UCSD-AML1 (cell line): ENCODE data around the gene PDE8A.

Experiments
- DNase-seq: peaks from one replicate; lab custom pipeline; 2025; ENCODE audit not compliant: unreplicated experiment; lab: John Stamatoyannopoulos, UW

The PDE8A gene

DNA sequence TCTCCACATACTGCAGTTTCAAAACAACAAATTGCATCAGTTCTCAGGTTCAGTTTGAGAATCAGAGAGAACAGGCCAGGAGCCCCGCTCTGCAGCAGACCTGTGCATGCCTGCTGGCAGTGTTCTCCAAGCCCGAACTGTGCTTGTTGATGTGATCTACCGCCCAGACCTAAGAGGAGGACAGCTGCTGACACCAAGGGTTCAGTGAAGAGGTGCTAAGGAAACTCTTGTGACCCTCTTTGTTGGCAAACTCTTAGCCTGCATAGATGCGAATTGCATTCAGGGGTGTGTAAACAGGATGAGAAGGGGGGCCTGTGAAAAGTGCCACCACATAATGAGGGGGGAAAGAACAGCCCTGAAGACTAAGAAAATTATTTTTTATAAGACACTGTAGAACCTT, 89.8 kb downstream of the PDE8A start:
- DNase-seq = no peak

DNA sequence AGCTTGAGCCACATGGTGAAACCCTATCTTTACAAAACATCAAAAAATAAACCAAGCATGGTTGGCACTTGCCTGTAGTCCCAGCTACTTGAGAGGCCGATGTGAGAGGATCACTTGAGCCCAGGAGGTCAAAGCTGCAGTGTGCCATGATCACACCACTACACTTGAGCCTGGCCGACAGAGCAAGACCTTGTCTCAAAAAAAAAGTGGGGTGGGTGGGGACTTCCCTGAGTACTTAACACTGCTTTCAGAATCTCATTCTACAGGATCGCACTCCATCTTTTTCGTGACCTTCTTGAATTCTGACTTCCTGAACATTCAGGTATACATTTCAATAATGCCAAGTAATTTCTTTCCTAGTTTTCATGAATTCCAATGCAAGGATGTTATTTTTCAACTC, 91.3 kb downstream of the PDE8A start:
- DNase-seq = no peak

DNA sequence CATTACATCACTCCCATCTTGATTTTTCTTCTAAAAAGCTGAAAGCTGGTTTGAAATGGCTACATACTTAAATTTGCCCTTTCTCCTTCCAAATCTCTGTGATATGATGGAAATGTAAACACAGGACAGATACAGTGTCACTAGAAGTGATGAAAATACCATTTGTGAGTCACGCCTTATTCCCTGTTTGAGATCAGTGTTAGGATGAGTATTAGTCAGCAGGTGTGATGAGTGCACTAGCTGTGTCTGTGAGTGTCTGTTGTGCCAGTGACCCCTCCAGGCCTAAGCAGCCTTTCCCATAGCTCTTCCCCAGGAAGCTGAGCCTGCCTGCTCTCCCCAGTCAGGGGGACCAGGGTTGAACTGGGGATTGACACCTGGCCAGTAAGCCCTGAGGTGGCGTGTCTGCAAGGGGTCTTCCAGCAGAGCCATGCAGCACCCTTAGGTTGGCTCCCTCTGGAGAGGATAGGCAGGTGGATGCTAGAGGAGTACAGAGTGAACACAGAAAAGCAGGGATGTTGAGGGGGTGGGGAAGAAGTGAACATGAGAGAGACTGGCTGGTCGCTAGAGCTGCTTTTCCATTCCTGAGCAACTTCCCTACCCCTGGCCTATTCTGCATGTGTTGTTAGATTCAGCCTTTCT, 92.0 kb downstream of the PDE8A start:
- no peak for DNase-seq

DNA sequence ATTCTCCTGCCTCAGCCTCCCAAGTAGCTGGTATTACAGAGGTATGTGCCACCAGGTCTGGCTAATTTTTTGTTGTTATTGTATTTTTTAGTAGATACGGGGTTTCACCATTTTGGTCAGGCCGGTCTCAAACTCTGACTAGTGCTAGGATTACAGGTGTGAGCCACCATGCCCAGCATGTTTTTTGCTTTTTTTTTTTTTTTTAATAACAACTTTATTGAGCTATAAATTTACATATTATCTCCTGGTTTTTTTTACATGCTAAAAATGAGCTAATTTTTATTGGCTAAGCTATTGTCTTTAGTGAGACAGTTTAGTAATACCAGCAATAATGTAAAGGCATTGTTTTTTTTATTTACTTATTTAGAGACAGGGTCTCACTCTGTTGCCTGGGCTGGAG, 105.2 kb downstream of the PDE8A start:
- DNase-seq = no peak

DNA sequence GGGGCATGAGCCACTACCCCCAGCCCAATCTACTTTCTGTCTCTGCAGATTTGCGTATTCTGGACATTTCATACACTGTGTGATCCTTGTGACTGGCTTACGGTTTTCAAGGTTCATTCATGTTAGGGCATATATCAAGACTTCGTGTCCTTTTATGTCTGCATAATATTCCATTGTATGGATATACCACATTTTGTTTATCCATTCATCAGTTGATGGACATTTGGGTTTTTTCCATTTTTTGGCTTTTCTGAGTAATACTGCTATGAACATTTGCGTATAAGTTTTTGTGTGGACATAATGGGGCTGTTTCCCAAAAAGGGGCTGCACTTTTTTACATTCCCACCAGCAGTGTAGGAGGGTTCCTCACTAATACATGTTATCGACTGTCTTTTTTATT, 106.6 kb downstream of the PDE8A start:
- no peak for DNase-seq

DNA sequence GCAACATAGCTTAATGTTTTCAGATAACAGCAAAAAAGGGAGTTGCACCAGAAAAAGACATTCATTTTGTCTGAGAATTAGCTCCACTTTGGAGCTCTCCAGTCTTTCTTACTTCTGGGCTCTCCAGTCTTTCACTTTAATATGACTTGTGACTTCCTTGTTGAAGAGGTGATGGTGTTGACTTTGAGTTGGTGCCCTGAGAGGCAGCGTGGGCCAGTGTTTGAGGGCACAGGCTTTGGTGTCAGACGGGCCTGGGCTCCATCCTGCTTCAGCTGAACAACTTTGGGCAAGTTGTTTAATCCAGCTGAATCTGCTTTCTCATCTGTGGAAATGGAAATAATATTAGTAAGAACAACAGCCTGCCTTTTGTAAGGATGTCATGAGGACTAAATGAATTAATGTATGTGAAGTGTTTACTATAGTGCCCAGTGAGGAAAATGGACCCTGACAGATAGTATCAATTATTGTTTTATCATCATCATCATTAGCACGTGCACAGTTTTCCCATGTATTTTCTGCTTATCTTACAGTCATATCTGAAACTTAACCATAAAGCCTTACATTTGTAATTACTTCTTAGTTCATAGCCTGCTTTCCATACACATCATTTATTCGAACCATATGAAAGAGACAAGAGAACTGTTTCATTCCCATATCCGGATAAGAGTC, 108.4 kb downstream of the PDE8A start:
- DNase-seq = no peak

DNA sequence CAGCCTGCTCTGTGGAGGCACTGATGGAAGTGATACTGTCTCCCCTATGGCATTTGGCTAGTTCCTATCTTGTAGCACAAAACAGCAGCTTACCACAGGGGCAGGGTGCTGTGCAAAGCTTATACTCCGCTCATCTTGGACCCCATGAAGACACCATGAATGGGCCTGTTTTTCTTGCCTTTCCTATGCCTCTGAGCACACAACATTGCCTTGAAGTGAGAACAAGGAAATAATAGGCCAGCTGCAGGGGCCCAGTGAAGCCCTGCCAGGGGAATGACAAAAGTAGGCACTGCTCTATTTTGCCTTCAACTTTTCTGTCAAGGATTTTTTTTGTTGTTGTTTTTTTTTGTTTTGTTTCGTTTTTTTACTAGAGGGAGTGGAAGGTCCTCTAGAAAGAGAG, 110.3 kb downstream of the PDE8A start:
- DNase-seq = no peak

DNA sequence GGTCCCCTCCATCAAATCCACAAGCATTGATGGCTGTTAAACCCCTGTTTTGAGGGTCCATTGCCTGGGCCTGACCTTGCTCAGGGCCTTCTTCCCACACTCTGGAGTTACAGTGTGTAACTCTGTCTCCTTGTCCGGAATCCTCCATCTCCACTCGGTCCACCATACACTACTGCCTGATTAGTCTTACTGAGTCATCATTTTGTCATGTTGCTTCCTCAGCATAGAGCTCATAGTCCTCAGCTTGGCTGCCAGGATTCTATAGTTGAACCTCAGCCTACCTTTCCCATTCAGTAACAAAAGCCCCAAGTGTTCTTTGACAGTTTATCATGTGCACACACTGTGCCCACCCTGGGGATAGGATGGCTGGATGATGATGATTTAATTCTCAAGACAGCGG, 113.0 kb downstream of the PDE8A start:
- no peak for DNase-seq

DNA sequence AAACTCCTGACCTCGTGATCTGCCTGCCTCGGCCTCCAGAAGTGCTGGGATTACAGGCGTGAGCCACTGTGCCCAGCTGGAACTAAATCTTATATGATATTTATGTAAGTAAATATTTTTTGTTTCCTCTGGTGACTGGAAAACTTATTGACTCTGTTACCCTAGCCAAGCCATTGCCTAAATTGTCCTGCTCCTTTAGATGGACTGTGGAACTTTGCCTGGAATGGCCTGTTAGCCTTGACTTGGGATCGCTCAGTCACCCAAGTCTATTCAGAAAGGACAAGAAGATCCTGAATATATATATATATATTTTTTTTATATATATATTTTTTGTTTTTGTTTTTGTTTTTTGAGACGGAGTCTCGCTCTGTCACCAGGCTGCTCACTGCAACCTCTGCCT, 113.9 kb downstream of the PDE8A start:
- DNase-seq = no peak

DNA sequence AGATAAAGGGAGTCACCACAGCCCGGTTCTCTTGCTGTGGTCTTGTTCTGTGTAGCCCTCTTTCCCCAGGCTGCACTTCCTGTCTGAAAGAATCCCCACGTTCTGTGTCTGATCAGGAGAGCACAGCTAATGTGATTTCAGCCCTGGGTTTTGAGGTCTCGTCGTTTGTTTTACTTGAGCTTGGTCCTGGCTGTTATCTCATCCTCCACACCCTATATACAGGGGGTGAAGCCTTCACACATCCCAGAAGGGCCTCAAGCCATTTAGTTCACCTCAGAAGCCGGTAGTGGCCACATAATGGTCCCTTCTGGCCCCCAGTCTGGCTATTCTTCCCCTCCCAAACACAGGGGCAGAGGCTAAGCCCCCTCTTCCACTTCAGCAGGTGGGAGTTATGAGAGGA, 115.6 kb downstream of the PDE8A start:
- DNase-seq = no peak

DNA sequence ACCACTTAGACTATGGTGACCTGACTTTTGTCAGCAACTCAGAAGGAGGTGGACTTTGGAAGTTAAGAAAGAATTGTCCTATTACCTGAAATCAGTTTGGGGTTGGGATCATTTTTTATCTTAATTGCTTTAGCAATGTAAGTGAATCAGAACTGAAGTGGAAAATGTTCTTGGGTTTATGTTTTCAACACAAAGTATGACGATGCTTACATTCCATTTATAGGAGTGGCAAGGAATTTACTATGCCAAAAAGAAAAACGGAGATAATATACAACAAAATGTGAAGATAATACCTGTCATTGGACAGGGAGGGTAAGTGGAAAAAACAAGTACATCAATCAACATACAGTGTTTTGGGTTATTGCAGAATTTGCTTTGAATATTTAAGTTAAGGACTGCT, 116.1 kb downstream of the PDE8A start:
- DNase-seq = no peak

DNA sequence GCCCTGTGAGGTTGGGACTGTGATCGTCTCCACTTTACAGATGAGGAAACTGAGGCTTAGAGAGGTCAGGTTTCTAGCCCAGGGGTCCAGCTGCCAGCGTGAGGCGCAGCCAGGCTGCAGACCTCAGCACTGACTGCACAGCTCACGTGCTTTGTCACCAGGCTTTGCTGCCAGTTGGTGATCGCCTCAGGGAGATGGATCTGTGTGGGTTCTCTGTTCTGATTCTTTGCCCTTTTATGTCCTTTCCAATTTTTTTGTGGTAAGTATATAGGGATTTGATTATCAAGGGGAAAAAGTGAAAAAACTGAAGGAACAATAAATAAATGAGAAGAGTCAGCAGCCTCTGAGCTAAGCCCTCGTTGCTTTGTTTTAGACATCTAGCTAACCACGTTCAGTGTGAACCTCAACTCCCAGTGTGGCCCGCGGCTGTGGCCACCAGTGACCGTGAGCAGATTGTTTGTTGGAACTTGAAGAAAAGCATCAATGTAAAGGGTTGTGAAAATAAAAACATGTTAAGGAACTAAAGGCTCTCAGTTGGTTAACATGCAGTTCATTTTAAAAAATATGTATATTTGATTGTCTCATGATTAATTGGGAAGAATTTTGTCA, 117.6 kb downstream of the PDE8A start:
- no peak for DNase-seq

DNA sequence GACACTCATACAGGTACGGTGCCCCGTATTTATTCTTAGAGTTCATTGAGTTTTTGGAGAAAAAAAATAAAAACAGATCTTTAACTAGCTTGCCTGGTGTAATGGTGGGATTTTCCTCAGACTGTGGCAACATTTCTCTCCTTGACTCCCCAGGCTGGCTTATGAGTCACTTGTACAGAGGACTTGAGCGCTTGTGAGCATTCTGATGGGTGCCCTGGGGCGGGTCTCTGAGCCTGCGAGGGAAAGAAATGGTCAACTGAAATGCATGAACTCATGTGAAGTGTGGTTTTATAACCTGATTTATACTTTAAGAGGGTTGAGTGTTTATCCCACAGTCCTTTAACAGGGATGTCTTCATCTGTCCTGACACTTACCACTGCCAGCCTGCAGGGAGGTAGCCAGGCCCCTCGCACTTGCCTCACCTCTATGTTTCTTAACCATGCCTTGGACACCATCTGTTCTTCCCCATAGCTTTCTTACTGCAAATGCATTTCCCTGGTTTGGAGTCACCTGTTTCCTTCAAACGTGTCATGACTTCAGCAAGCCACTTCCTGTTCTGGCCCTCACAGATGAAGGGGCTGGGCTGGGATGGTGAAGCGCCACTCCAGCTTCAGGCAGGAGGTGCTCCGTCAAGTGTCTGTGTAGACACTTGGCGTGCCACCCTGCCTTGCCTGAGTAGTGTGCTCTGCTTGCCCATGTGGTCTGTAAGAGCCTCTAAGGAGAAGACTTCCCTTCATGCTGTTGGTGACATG, 118.7 kb downstream of the PDE8A start:
- peak; percentile 61 for DNase-seq

DNA sequence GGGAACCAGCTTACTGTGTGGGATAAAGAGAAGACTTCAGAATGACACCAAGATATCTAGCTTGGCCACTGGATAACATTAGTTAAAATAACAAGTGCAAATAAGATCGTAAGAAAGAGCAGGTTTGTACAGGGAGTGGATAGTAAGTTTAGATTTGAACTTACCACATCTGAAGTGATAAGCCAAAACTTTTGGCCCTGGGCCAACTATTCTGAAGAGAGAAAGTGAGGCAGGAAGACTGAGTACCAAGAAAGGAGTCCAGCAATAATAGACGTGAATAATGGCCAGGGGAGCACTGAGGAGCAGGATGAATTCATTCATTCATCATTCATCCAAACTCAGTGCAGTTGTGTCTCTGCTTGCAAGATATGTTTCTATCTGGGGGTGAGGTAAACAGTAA, 122.9 kb downstream of the PDE8A start:
- no peak for DNase-seq

DNA sequence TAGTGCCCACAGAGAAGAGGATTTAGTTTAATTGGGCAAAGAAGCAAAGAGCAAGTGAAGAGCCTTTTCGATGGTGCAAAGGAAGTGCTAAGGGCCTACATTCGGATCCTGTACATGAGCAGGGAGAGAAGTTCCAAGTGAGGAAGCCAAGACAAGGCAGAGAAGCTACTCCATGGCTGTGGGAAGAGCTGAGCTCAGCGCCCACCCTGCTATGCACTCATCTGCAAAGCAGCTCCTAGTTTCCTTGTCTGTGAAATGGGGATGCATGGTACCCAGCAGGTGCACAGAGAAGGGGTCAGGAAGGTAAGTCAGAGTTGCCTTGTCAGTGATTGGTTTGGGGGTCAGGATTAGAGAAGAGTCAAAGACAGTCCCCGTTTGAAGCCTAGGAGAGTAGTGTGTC, 126.5 kb downstream of the PDE8A start:
- no peak for DNase-seq

DNA sequence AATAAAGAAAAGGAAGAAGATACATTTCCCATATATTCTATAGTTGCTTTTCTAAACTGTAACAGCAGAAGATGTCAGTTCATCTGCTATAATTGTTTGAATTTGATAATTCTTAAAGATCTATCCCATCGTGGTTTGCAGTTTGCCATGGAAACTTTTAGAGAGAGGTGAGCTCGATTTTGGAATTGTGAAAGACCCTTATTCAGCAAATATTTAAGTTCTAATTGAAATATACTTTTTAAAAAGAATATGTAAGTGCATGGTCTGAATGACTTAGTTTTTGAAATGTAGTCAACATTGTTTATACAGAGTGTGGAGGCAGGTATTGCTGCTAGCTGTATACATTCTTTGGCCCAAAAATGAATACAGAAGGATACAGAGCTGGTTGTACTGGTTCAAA, 127.7 kb downstream of the PDE8A start:
- no peak for DNase-seq

DNA sequence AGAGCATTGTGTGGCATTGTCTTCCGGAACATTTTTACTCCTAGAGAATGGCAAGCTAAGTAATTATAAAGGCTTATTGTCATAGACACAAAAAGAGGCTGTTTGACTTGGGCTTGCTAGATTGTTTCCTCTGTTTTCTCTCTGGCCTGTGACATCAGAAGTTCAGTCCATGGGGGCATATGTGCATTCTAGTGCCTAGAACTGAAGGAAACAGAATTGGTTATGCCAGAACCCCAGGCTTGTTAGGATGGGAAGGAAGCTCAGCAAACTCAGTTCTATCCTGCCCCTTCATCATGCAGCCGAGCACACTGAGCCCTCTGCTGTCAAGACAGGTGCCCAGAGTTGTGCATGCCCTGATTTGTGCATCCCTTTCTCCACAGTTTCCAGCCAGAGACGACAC, 131.3 kb downstream of the PDE8A start:
- no peak for DNase-seq

DNA sequence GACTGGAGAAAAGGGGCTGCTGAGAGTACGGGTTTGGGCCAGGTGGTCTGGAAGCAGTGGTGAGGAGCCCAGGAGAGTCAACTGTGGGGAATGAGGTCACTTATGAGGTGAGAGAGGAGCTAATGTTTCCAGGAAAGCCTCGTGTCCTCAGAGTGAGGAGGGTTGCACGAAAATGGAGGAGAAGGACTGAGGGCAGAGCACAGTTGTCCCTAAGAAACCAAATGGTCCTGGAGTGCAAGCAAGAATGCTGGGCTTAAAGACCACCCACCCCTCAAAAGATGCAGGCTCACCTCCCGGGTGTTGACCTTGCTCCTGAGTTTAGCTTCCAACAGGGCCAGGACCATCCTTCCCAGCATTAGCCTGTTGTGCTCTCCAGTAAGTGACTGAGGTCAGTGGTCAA, 133.2 kb downstream of the PDE8A start:
- no peak for DNase-seq

DNA sequence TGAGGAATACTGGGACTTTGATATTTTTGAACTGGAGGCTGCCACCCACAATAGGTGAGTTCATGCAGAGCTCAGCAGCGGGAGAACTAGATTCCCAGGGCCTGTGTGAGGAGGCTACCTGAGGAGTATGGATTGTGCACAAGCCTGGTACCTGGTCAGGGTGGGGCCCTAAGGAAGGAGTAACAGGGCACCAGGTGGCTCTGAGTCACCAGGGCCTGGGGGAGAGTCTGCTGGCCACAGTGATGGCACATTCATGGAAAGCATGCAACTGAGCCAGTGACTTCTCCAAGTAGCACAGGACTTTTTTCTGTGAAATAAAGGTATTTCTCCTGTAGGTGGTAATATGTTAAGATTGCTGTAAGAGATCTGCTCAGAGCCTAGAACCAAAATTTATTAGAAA, 134.4 kb downstream of the PDE8A start:
- DNase-seq = no peak

DNA sequence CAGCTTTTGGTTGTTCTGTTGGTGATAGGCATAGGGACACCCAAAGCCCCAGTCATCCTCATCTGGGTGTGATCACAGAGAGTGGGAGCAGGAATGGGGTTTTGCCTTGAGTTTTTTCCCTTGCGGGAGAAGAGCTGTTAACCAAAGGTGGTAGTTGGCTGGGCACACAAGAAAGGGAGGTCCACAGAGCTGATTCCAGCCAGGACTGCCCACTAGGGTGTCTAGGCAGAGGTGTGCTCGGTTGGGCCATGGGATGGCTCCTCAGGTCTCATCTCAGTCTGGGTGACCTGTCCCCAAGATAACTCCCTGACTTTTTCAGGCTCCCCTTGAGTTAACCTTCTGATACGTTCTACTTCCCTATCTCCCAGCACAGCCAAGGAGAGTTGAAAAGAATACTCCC, 134.8 kb downstream of the PDE8A start:
- no peak for DNase-seq

DNA sequence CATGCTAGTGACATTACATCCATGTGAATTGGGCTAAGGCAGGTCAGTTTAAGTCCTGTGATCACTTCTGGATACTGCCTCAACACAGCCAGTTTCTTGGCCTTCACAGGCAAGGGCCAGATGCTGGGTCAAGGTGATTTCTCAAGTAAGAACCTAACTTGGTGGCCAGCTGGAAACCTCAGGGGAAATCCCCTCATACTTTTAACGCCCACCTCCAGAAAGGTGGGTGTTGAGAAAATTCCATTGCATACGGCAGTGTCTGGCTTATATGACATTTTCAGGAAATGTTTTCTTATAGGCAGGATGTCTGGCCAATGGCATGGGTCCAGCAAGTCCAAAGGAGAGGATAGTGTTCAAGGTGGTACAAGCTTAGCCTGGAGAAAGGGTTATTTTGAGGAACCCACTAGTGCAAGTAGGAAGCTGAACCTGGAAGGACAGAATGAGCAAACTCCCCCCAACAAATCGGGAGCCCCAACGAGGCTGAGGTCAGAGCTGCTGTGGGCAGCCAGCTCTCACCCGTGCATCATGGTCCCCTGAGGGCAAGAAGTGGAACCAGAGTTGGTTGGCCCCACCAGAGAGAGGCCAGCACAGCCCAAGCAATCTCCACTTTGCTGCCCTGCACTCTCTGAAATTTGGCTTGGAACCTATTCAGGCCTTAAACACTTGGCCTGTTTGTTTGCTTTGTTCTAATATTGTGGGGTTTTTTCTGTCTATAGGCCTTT, 135.4 kb downstream of the PDE8A start:
- no peak for DNase-seq
